Gastrocnemius medialis (tissue), 4 donors: ENCODE data around the gene SEC24B. TPM values are rescaled to one million over a fixed set of nuclear protein-coding genes. Genes with fewer than 3 reads are reported as not detected.

Experiments used
- ATAC-seq, 2 donors: fragments of 150-250 bp; one replicate each; pipeline ENCODE4 v1.9.1; 2016
- DNase-seq, 2 donors: peaks; one replicate each; pipeline ENCODE4 v3.0.0-alpha.2; 2019
- H3K27ac ChIP-seq, 4 donors: fragments of 200-600 bp; sonication (generic); 1 replicate in 1 of 4; 2 replicates in 3 of 4; pipeline ENCODE4 v1.5.1; 2016 to 2018; ENCODE audit warnings: mild to moderate bottlenecking in 2 of 4, moderate library complexity in 1 of 4
- H3K27me3 ChIP-seq, 3 donors: fragments of 200-600 bp; sonication (generic) in 2 of 3; 1 replicate in 1 of 3; 2 replicates in 2 of 3; pipeline versions ENCODE4 v1.5.1 to v1.6.0; 2016 to 2019; ENCODE audit warnings: mild to moderate bottlenecking in 1 of 3, moderate library complexity in 1 of 3
- H3K36me3 ChIP-seq, 2 donors: fragments of 200-600 bp; sonication (generic) in 1 of 2; one replicate each; pipeline ENCODE4 v1.5.1; 2017 to 2018
- H3K4me1 ChIP-seq, 2 donors: fragments of 200-600 bp; sonication (generic) in 1 of 2; one replicate each; pipeline ENCODE4 v1.5.1; 2016 to 2017; ENCODE audit warnings: mild to moderate bottlenecking in 2 of 2
- H3K4me3 ChIP-seq, 4 donors: fragments of 200-600 bp; sonication (generic) in 3 of 4; 1 replicate in 1 of 4; 2 replicates in 3 of 4; pipeline ENCODE4 v1.5.1; 2016 to 2019; ENCODE audit warnings: mild to moderate bottlenecking in 2 of 4
- H3K9me3 ChIP-seq, 3 donors: fragments of 200-600 bp; sonication (generic) in 2 of 3; 1 replicate in 1 of 3; 2 replicates in 2 of 3; pipeline ENCODE4 v1.5.1; 2016 to 2019
- POLR2A ChIP-seq, 2 donors: fragments of 450-650 bp; IDR thresholded peaks; one replicate each; pipeline ENCODE4 v1.6.1; 2017; ENCODE audit warnings: antibody characterized with exemption in 2 of 2, mild to moderate bottlenecking in 2 of 2, moderate library complexity in 2 of 2
- in situ Hi-C, 4 donors: fragments of 200-750 bp; cut with MboI; loops; one replicate each; pipeline versions ENCODE4 v1.15.0 to v1.8.0; 2017; ENCODE audit warnings: low sequenced_read_pairs in 4 of 4
- intact Hi-C: fragments of 100-400 bp; cut with DNase I; formaldehyde crosslinking; loops from one replicate; pipeline ENCODE4 v1.15.1; 2023; ENCODE audit warnings: low total_unique reads
- total RNA-seq, 4 donors: library from RNA; depleted of rRNA; stranded (reverse); fragments of >200 nt; gene quantifications; one replicate each; pipeline versions ENCODE4 v1.1.0 to v1.2.3, GENCODE V29; 2016
- TF ChIP-seq, protein P1 (sequence below), 5 experiments: fragments of 450-650 bp in 3 of 5; fragments of 200-600 bp in 2 of 5; sonication (generic) in 2 of 5; IDR thresholded peaks in 4 of 5; conservative IDR thresholded peaks in 1 of 5; 1 replicate in 4 of 5; 2 replicates in 1 of 5; pipeline ENCODE4 v1.5.1; 2016 to 2019; ENCODE audit warnings: antibody characterized with exemption in 5 of 5, mild to moderate bottlenecking in 3 of 5, moderate library complexity in 3 of 5

The SEC24B gene
- total RNA-seq, 4 donors from 2014 or later: 29.6 to 93.4 (median 42.9) TPM

DNA sequence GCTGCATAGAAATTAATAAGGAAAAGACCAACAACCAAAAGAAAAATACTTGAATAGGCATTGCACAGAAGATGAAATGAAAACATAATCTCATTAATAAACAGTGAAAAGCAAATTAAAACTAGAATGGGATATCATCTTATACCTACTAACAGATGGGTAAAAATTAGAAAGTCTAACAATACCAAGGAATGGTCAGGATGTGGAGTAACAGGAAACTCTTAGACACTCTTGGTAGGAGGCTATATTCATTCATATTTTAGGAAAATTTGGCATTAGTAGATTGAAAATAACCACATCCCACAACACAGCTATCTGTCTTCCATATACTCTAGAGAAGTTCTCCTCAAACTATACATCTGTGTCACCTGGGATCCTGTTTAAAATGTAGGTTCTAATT lies 36.3 kb downstream of the SEC24B start:
- ATAC-seq: no peak
- Histone ChIP-seq H3K27ac (no peak overlapping the region), H3K4me3 (no peak overlapping the region), H3K36me3 (peaks cover 0 to 11% of the 10 kb centered on the region in 2 donors), H3K4me1 (peaks cover 15 to 37% of the 10 kb centered on the region in 2 donors), H3K27me3 (no peaks in the 10 kb centered on the region), H3K9me3 (no peaks in the 10 kb centered on the region)
- intact Hi-C loops: loop anchor here (5.0 kb wide), 1 partner anchor 33 kb away; no protein-coding TSS in a partner anchor
- in situ Hi-C loops: no loop called here
- TF ChIP-seq, protein P1, sequence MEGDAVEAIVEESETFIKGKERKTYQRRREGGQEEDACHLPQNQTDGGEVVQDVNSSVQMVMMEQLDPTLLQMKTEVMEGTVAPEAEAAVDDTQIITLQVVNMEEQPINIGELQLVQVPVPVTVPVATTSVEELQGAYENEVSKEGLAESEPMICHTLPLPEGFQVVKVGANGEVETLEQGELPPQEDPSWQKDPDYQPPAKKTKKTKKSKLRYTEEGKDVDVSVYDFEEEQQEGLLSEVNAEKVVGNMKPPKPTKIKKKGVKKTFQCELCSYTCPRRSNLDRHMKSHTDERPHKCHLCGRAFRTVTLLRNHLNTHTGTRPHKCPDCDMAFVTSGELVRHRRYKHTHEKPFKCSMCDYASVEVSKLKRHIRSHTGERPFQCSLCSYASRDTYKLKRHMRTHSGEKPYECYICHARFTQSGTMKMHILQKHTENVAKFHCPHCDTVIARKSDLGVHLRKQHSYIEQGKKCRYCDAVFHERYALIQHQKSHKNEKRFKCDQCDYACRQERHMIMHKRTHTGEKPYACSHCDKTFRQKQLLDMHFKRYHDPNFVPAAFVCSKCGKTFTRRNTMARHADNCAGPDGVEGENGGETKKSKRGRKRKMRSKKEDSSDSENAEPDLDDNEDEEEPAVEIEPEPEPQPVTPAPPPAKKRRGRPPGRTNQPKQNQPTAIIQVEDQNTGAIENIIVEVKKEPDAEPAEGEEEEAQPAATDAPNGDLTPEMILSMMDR (IDR thresholded peaks at IDR 0.05 in 4 of 5, conservative IDR thresholded peaks at IDR 0.05 in 1 of 5): no peak
- no peak for TF ChIP-seq POLR2A (IDR thresholded peaks at IDR 0.05)
- no peak for DNase-seq

- intact Hi-C loops: loop anchor here (5.0 kb wide), 1 partner anchor 35 kb away; no protein-coding TSS in a partner anchor
- no peak for TF ChIP-seq POLR2A (IDR thresholded peaks at IDR 0.05)
- TF ChIP-seq, protein P1 (IDR thresholded peaks at IDR 0.05 in 4 of 5, conservative IDR thresholded peaks at IDR 0.05 in 1 of 5): no peak
- H3K9me3 ChIP-seq: no peaks in the 10 kb centered on the region
- H3K27me3 ChIP-seq: no peaks in the 10 kb centered on the region
- ATAC-seq: peak in 1 of 2 donors; percentile 61
- no peak for DNase-seq
- peaks cover 7 to 27% of the 10 kb centered on the region in 2 donors for H3K4me1 ChIP-seq
- peaks cover 0 to 7% of the 10 kb centered on the region in 2 donors for H3K36me3 ChIP-seq
- no peak overlapping the region for H3K4me3 ChIP-seq
- peak overlapping the region in 1 of 4 donors; percentile 29 for H3K27ac ChIP-seq
- in situ Hi-C loops: no loop called here
These were observed 38.7 kb downstream of the SEC24B start for GRCh38 chr4:109472343-109472761.

DNA sequence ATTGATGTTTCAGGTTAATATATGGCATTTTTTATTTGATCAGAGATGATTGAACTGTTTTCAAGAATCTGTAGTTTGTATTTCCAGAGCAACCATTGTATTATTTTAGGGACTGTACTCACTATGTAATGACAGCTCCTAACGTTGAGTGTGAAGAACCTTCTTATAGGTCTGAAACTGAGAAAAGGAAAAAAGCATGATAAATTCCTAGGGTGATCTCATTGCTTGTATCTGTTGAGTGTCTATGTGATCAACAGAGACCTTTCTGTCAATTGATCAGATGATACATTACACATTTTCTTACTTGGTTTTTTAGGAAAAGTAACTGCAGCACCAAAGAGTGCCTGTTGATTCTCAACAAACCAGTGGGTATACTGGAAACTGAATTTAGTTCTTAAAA lies 40.2 kb downstream of the SEC24B start:
- Histone ChIP-seq H3K27ac (no peak overlapping the region), H3K27me3 (no peaks in the 10 kb centered on the region), H3K9me3 (no peaks in the 10 kb centered on the region), H3K36me3 (peaks cover 0 to 7% of the 10 kb centered on the region in 2 donors), H3K4me1 (peaks cover 7 to 16% of the 10 kb centered on the region in 2 donors), H3K4me3 (no peak overlapping the region)
- DNase-seq (no peak), ATAC-seq (no peak)
- in situ Hi-C loops: no loop called here
- TF ChIP-seq, protein P1 (IDR thresholded peaks at IDR 0.05 in 4 of 5, conservative IDR thresholded peaks at IDR 0.05 in 1 of 5): no peak
- TF ChIP-seq POLR2A (IDR thresholded peaks at IDR 0.05): no peak
- intact Hi-C loops: loop anchor here (5.0 kb wide), 1 partner anchor 37 kb away; no protein-coding TSS in a partner anchor

- peaks cover 3 to 27% of the 10 kb centered on the region in 2 donors for H3K4me1 ChIP-seq
- no peak overlapping the region for H3K27ac ChIP-seq
- no peaks in the 10 kb centered on the region for H3K27me3 ChIP-seq
- peaks cover 0 to 11% of the 10 kb centered on the region in 2 donors for H3K36me3 ChIP-seq
- no peak for DNase-seq
- intact Hi-C loops: no loop called here
- ATAC-seq: peak; percentile 30 to 54
- TF ChIP-seq, protein P1 (IDR thresholded peaks at IDR 0.05 in 4 of 5, conservative IDR thresholded peaks at IDR 0.05 in 1 of 5): no peak
- TF ChIP-seq POLR2A (IDR thresholded peaks at IDR 0.05): no peak
- no peak overlapping the region for H3K4me3 ChIP-seq
- no peaks in the 10 kb centered on the region for H3K9me3 ChIP-seq
- in situ Hi-C loops: no loop called here
These were observed 52.4 kb downstream of the SEC24B start for GRCh38 chr4:109486007-109486406.

DNA sequence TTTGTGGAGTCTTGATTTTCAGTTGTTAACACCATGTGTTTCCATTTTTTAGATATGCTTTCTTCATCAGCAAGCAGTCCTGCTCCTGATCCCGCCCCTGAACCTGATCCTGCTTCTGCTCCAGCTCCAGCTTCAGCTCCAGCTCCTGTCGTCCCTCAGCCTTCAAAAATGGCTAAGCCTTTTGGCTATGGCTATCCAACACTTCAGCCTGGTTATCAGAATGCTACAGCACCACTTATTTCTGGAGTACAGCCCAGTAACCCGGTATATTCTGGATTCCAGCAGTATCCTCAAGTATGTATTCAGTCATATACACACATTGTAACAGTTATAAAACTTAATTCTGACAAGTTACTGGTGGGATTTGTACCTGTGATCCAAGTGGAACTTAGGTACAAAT lies 60.9 kb downstream of the SEC24B start:
- intact Hi-C loops: no loop called here
- ATAC-seq: no peak
- no peak for DNase-seq

More for the DNA sequence above, 60.9 kb downstream of the SEC24B start:
- peaks cover 0 to 8% of the 10 kb centered on the region in 2 donors for H3K4me1 ChIP-seq
- H3K27ac ChIP-seq: no peak overlapping the region
- H3K36me3 ChIP-seq: peaks cover 0 to 50% of the 10 kb centered on the region in 2 donors
- H3K4me3 ChIP-seq: no peak overlapping the region
- in situ Hi-C loops: no loop called here
- no peaks in the 10 kb centered on the region for H3K9me3 ChIP-seq
- TF ChIP-seq, protein P1 (IDR thresholded peaks at IDR 0.05 in 4 of 5, conservative IDR thresholded peaks at IDR 0.05 in 1 of 5): no peak
- TF ChIP-seq POLR2A (IDR thresholded peaks at IDR 0.05): no peak
- H3K27me3 ChIP-seq: no peaks in the 10 kb centered on the region
